GM19372 (cell line): Measurements from ENCODE around the gene HILPDA.
"Not testable (repeated sequence)": the region's sequence is repeated elsewhere in the genome, so short reads cannot be mapped to it uniquely, and the experiment has no call there.

Source experiments
- ATAC-seq: cut with Tn5 transposase; IDR thresholded peaks from one replicate; pipeline ENCODE4 v1.9.1; 2021; ENCODE audit warnings: mild to moderate bottlenecking, low read depth, moderate library complexity; ENCODE audit not compliant: unreplicated experiment

HILPDA gene

GRCh38 chr7:128431221-128431620 lies 24.5 kb upstream of the HILPDA start:
- ATAC-seq, result no peak

GRCh38 chr7:128431754-128432153 lies 23.9 kb upstream of the HILPDA start:
- no peak for ATAC-seq

- no peak for ATAC-seq
These were observed 21.0 kb upstream of the HILPDA start for GRCh38 chr7:128434413-128435326.

GRCh38 chr7:128435327-128435686 lies 20.4 kb upstream of the HILPDA start:
- no peak for ATAC-seq

DNA sequence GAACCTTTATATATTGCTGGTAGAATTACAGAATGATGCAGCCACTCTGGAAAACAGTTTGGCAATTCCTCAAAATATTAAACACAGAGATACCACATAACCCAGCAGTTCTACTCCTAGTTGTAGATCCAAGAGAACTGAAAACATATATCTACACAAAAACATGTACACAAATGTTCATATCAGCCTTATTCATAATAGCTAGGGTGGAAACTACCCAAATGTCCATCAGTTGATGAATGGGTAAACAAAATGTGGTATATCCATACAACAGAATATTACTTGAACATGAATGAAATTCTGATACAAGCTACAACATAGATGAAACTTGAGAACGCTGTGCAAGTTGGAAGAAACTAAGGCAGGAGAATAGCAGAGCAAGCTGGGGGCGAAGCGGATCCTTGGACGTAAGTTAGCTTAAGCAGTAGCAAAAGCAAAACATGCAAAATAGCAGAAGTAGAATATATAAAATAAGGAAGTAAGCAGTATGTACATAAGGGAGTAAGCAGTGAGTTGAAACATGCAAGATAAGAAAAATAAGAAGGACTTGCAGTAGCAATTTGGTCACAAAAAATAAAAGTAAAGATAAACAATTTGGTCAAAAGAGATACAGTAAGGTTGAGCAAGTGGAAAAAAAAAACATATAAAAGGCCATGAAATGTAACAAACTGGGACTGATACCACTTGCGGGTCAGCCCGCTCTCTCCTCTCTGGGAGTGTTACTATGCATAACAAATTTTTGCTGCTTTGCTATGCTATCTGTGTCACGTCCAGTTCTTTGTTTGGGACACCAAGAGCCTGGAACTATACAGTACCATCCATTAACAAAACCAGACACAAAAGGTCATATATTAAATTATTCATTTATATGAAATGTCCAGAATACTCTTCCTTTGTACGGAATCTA lies 18.0 kb upstream of the HILPDA start:
- no peak for ATAC-seq

DNA sequence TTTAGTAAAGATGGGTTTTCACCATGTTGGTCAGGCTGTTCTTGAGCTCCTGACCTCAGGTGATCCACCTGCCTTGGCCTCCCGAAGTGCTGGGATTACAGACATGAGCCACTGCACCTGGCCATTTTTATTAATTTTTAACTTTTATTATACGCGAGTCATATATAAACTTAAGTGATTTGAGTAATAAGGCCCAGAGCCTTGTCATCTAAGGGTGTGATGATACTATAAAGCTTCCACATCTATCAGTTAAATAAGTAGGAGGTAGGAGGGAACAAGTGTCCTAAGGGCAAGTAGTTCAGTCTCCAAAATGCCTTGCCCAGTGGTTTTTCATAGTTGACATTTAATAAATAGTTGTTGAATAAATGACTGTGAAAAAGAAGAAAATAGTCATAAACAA lies 13.3 kb upstream of the HILPDA start:
- no peak for ATAC-seq

GRCh38 chr7:128443831-128444600 lies 11.7 kb upstream of the HILPDA start:
- no peak for ATAC-seq

DNA sequence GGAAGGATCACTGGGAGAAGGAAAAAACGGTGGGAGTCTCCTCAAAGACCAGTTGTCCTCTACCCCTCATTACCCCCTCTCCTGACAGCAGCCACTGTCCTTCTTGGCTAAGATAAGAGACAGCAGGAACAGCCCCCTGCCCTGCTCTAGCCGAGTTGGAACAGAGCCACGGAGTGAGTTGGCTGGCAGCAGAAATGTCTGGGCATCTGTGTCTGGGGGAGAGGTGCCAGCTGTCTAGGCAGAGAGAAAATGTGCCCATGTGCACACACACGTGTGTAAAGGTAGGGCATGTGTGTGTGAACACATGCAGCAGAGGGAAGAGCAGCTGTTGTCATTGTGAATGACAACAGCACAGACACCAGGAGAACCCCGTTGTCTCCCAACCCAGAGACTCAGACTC lies 9.4 kb upstream of the HILPDA start:
- no peak for ATAC-seq

- ATAC-seq, result no peak
These were observed 7.6 kb upstream of the HILPDA start for GRCh38 chr7:128447941-128448564.

- ATAC-seq, result no peak
These were observed 6.9 kb upstream of the HILPDA start for GRCh38 chr7:128448751-128449302.

GRCh38 chr7:128450409-128450808 lies 5.3 kb upstream of the HILPDA start:
- ATAC-seq, result no peak

- ATAC-seq, result no peak
These were observed 4.8 kb upstream of the HILPDA start for GRCh38 chr7:128450913-128451312.

DNA sequence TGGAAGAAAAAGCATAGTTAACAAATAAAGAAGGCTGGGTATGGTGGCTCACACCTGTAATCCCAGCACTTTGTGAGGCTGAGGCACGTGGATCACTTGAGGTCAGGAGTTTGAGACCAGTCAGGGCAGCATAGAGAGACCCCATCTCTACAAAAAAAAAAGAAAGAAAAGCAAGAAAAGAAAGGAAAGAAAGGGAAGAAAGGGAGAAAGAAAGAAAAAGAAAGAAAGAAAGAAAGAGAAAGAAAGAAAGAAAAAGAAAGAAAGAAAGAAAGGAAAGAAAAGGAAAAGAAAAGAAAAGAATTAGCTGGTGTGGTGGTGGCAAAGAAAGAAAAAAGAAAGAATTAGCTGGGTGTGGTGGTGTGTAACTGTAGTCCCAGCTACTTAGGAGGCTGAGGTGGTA lies 3.1 kb upstream of the HILPDA start:
- no peak for ATAC-seq

DNA sequence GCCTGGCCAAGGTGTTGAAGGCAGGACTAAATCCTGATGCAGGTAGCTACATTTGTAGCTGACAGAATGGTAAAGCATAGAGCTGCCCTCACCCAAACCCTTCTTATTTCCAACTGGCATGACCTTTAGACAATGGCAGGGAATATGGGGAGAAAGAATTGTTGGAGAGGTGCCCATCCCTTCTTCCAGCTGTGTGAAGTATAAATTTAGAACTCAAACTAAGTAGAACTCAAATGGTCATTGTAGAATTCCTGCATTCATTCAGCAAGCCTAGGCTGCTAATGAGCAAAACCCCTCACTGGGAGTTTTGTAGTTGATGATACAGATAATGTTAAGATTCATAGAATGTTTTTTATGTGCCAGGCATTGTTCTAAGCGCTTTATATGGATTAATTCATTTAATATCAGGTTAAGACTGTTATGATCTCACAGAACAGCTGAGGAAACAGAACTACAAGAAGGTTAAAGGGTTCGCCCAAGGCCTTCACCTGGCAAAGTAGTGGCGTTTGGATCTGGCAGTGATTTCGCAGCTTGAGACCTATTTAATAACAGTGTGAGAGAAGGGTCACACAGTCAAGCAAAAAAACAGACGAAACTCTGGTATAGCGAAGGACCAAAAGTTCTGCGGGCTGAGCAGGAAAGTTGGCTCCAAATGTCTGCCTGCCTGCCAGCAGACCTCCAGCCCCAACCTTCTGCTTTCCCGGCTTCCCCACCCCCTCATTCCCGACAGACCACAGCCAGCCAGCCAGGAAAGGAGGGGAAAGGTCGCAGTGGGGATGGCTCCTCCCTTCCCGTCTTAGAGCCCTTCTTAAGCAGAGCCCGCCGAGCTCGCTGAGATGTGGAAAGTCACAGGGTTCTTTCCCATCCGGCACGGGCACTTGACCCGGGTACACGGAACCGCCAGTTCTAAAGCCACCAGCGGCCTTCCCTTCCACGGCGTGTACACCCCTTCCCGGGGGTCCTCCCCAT lies 1.6 kb upstream of the HILPDA start:
- ATAC-seq, result no peak

DNA sequence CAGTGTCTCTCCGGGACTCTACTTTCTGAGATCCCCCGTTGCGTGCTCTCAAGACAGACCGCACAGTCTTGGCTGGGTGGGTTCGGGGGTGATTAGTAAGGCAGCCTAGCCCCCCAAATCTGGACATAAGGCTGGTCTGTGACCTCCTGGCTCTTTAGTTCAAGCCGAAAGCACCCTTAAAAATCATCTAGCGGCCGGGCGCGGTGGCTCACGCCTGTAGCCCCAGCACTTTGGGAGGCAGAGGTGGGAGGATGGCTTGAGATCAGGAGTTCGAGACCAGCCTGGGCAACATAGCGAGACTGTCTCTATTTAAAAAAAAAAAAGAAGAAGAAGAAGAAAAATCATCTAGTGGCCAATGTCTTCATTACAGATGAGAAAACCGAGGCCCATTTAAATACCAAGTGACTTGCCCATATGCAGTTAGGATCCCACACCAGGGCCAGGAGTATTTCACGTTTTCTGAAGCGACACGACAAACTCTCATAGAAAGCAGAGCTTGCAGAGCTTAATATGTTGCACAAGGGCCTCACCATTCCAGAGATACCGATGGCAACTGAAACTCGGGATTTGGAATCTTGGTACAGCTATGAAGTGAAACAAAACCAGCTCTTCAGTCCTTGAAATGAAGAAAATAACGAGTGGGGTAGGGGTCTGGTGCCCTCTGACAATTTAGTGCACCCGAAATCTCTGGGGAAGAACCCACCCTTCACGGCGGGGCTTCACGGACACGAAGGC lies 703 bp upstream of the HILPDA start:
- no peak for ATAC-seq

- no peak for ATAC-seq
These were observed 612 bp downstream of the HILPDA start for GRCh38 chr7:128456255-128456725.

- ATAC-seq, result not testable (repeated sequence)
These were observed 1.7 kb downstream of the HILPDA start for GRCh38 chr7:128457385-128457784.

DNA sequence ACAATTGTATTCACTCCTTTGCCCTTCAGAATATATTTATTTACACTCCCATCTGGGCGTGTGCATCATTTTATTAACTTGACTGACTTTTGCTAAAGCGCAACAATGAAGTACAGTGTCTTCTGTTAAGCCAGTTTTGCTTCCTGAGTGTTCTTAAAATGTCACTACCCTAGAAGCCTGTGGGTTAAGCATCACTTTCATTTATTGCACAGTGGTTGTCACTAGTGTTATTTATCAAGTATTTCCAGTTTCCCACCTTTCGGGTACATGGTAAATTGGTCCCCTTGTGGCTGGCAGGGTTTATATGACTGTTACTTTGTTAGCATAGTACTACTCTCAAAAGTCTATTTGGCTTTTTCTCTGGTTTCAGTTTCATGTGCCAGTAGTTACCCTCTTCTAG lies 3.3 kb downstream of the HILPDA start:
- no peak for ATAC-seq
